GM23338 (cell line): ENCODE measurements around the gene PLEKHG4. TPM values are rescaled to one million over a fixed set of nuclear protein-coding genes. Genes with fewer than 3 reads are reported as not detected.

Source experiments
- ATAC-seq: fragments of 200-7000 bp; cut with Tn5 transposase; 3 replicates; pipeline ENCODE4 v1.9.1; 2020
- DNase-seq: peaks from one replicate; pipeline ENCODE4 v3.0.0-alpha.2; 2015; ENCODE audit warnings: low spot score
- H2AFZ ChIP-seq: fragments of 200-600 bp; sonication (generic); 2 replicates; pipeline ENCODE4 v1.8.0; 2016; ENCODE audit warnings: antibody characterized with exemption, mild to moderate bottlenecking, moderate library complexity
- H3F3A ChIP-seq: fragments of 200-600 bp; sonication (generic); replicated peaks from 2 replicates; pipeline ENCODE4 v1.8.0; 2017; ENCODE audit warnings: antibody characterized with exemption, mixed run types, low read depth
- H3K27ac ChIP-seq: fragments of 200-600 bp; sonication (generic); 2 replicates; pipeline ENCODE4 v1.6.1; 2016; ENCODE audit warnings: low read depth
- H3K27me3 ChIP-seq: fragments of 200-600 bp; sonication (generic); 2 replicates; pipeline ENCODE4 v1.8.0; 2016; ENCODE audit warnings: mild to moderate bottlenecking, mixed run types, moderate library complexity; ENCODE audit not compliant: insufficient read depth
- H3K36me3 ChIP-seq: fragments of 200-600 bp; sonication (generic); 2 replicates; pipeline ENCODE4 v1.8.0; 2016; ENCODE audit warnings: mild to moderate bottlenecking; ENCODE audit not compliant: insufficient read depth
- H3K4me1 ChIP-seq: fragments of 200-600 bp; sonication (generic); 2 replicates; pipeline ENCODE4 v1.8.0; 2016; ENCODE audit warnings: mild to moderate bottlenecking, moderate library complexity; ENCODE audit not compliant: insufficient read depth
- H3K4me2 ChIP-seq: fragments of 200-600 bp; sonication (generic); 2 replicates; pipeline ENCODE4 v1.7.1; 2017; ENCODE audit warnings: mixed run types
- H3K4me3 ChIP-seq: fragments of 200-600 bp; sonication (generic); 2 replicates; pipeline ENCODE4 v1.6.1; 2016; ENCODE audit warnings: mixed run types
- H3K79me2 ChIP-seq: fragments of 200-600 bp; sonication (generic); replicated peaks from 2 replicates; pipeline ENCODE4 v1.8.0; 2017; ENCODE audit warnings: mild to moderate bottlenecking; ENCODE audit not compliant: insufficient read depth
- H3K9me2 ChIP-seq: fragments of 200-600 bp; sonication (generic); 2 replicates; pipeline ENCODE4 v1.8.0; 2017; ENCODE audit not compliant: insufficient read depth
- H4K20me1 ChIP-seq: fragments of 200-600 bp; sonication (generic); replicated peaks from 2 replicates; pipeline ENCODE4 v1.8.0; 2017; ENCODE audit warnings: mild to moderate bottlenecking; ENCODE audit not compliant: insufficient read depth
- H3K27ac Mint-ChIP-seq: 2 replicates; pipeline ENCODE4 v1.8.0; 2020; ENCODE audit warnings: inconsistent platforms, mild to moderate bottlenecking, moderate library complexity, mixed read lengths
- H3K27me3 Mint-ChIP-seq: 3 replicates; pipeline ENCODE4 v1.8.0; 2022; ENCODE audit warnings: low read depth, mild to moderate bottlenecking, moderate library complexity, mixed read lengths, inconsistent platforms; ENCODE audit not compliant: insufficient read depth, poor library complexity
- H3K36me3 Mint-ChIP-seq: 3 replicates; pipeline ENCODE4 v1.8.0; 2021; ENCODE audit warnings: low read depth, mild to moderate bottlenecking, inconsistent platforms, moderate library complexity, mixed read lengths
- H3K4me1 Mint-ChIP-seq: 3 replicates; pipeline ENCODE4 v1.8.0; 2020; ENCODE audit warnings: mild to moderate bottlenecking, inconsistent platforms, mixed read lengths
- H3K4me3 Mint-ChIP-seq: 3 replicates; pipeline ENCODE4 v1.8.0; 2021; ENCODE audit warnings: moderate library complexity, mild to moderate bottlenecking, inconsistent platforms, mixed read lengths
- H3K9me3 Mint-ChIP-seq: 3 replicates; pipeline ENCODE4 v1.8.0; 2020; ENCODE audit warnings: moderate library complexity, mild to moderate bottlenecking, inconsistent platforms, mixed read lengths
- CREB1 ChIP-seq: fragments of 250-450 bp; sonication (Bioruptor Pico); IDR thresholded peaks from 2 replicates; pipeline ENCODE4 v1.5.0; 2020; ENCODE audit warnings: low read depth, mild to moderate bottlenecking, moderate library complexity
- EZH2 ChIP-seq: fragments of 200-600 bp; sonication (generic); IDR thresholded peaks from one replicate; pipeline ENCODE4 v1.8.0; 2017; ENCODE audit warnings: antibody characterized with exemption, mild to moderate bottlenecking, low read depth; ENCODE audit not compliant: unreplicated experiment
- EZH2phosphoT487 ChIP-seq: fragments of 200-600 bp; sonication (generic); IDR thresholded peaks from one replicate; pipeline ENCODE4 v1.8.1; 2018; ENCODE audit warnings: antibody characterized with exemption; ENCODE audit not compliant: unreplicated experiment
- JUNB ChIP-seq: IDR thresholded peaks from one replicate; pipeline ENCODE4 v1.6.1; 2016; ENCODE audit warnings: antibody characterized with exemption; ENCODE audit not compliant: unreplicated experiment
- NANOG ChIP-seq: IDR thresholded peaks from 2 replicates; pipeline ENCODE4 v1.6.1; 2016; ENCODE audit warnings: antibody characterized with exemption, borderline replicate concordance
- POLR2AphosphoS5 ChIP-seq: IDR thresholded peaks from 2 replicates; pipeline ENCODE4 v1.6.1; 2016; ENCODE audit warnings: antibody characterized with exemption, low read depth
- STAT1 ChIP-seq: IDR thresholded peaks from one replicate; pipeline ENCODE4 v1.6.1; 2016; ENCODE audit warnings: antibody characterized with exemption; ENCODE audit not compliant: unreplicated experiment
- ZNF114 ChIP-seq: fragments of 250-450 bp; sonication (Bioruptor Pico); IDR thresholded peaks from 2 replicates; pipeline ENCODE4 v1.5.0; 2020; ENCODE audit warnings: mild to moderate bottlenecking, moderate library complexity
- ZNF331 ChIP-seq: fragments of 250-450 bp; sonication (Bioruptor Pico); IDR thresholded peaks from 2 replicates; pipeline ENCODE4 v1.5.0; 2020; ENCODE audit warnings: low read depth, mild to moderate bottlenecking, moderate library complexity
- polyA plus RNA-seq: library from polyadenylated mRNA; unstranded; fragments of >200 nt; fragmentation: Nextera tagmentation; extraction: Ambion mirVana; gene quantifications from 2 replicates; pipeline ENCODE4 v1.2.1, GENCODE V29; 2016
- total RNA-seq: library from RNA; depleted of rRNA; stranded (reverse); fragments of >200 nt; shearing (Covaris generic); gene quantifications from 2 replicates; pipeline ENCODE4 v1.2.3, GENCODE V29; 2014
- TF ChIP-seq, protein P1 (sequence below), 2 experiments: fragments of 200-600 bp in 1 of 2; sonication (generic) in 1 of 2; conservative IDR thresholded peaks; 2 replicates each; pipeline versions ENCODE4 v1.5.1 to v1.6.1; 2016 to 2017; ENCODE audit warnings: antibody characterized with exemption in 2 of 2, low read depth in 2 of 2, mild to moderate bottlenecking in 2 of 2, moderate library complexity in 1 of 2
- TF ChIP-seq, protein P2 (sequence below): fragments of 250-450 bp; sonication (Bioruptor Pico); IDR thresholded peaks from 2 replicates; pipeline ENCODE4 v1.5.0; 2020; ENCODE audit warnings: mild to moderate bottlenecking, moderate library complexity
- TF ChIP-seq, protein P3 (sequence below): IDR thresholded peaks from one replicate; pipeline ENCODE4 v1.6.1; 2018; ENCODE audit warnings: antibody characterized with exemption; ENCODE audit not compliant: unreplicated experiment
- TF ChIP-seq, protein P4 (sequence below): IDR thresholded peaks from 2 replicates; pipeline ENCODE4 v1.6.1; 2016; ENCODE audit warnings: antibody characterized with exemption

Gene PLEKHG4
- total and polyA plus RNA-seq, 2 experiments from 2014 or later, result 3.2 to 10.3 TPM

DNA sequence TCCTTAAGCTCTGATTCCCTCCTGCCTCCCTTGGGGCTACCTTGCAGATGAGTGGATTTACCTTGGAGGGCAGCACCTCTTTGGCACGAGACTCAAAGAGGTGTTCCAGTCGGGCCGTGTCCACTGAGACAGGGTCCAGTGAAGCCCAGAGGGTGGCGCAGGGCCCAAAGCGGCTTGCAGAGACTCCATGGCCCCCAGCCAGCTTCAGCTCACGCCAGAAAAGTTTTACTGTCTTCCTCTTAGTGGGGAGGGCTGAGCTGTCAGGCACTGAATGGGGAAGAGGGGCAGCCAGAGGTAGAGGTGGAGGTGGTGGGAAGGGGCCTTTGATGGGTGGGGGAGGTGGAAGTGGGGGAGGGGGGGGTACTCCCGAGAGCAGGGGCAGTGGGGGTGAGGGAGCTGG is 45.7 kb upstream of the PLEKHG4 start:
- DNase-seq, result no peak
- Histone ChIP-seq H3K4me2 (no peak overlapping the region), H3K27me3 (no peaks in the 10 kb centered on the region), H4K20me1 (no peaks in the 10 kb centered on the region; the same call in 1 of the 2 replicates), H3K36me3 (peaks cover 10% of the 10 kb centered on the region; the same call in 1 of the 2 replicates), H2AFZ (no peak overlapping the region), H3K79me2 (no peaks in the 10 kb centered on the region), H3F3A (0 out of 2 replicates have a peak, but pooled peaks cover 9% of the 10 kb centered on the region), H3K4me3 (no peak overlapping the region), H3K9me2 (no peaks in the 10 kb centered on the region), H3K27ac (no peak overlapping the region), H3K4me1 (no peaks in the 10 kb centered on the region)
- H3K27ac Mint-ChIP-seq, result no peak overlapping the region
- no peak overlapping the region for H3K4me3 Mint-ChIP-seq
- TF ChIP-seq, protein P1, sequence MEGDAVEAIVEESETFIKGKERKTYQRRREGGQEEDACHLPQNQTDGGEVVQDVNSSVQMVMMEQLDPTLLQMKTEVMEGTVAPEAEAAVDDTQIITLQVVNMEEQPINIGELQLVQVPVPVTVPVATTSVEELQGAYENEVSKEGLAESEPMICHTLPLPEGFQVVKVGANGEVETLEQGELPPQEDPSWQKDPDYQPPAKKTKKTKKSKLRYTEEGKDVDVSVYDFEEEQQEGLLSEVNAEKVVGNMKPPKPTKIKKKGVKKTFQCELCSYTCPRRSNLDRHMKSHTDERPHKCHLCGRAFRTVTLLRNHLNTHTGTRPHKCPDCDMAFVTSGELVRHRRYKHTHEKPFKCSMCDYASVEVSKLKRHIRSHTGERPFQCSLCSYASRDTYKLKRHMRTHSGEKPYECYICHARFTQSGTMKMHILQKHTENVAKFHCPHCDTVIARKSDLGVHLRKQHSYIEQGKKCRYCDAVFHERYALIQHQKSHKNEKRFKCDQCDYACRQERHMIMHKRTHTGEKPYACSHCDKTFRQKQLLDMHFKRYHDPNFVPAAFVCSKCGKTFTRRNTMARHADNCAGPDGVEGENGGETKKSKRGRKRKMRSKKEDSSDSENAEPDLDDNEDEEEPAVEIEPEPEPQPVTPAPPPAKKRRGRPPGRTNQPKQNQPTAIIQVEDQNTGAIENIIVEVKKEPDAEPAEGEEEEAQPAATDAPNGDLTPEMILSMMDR (conservative IDR thresholded peaks at IDR 0.05; ENCODE audit: low read depth in 2 of 2), result no peak
- no peak for TF ChIP-seq CREB1 (CRISPR knock-in tag)
- TF ChIP-seq ZNF114 (CRISPR knock-in tag), result no peak
- TF ChIP-seq EZH2, result no peak
- TF ChIP-seq, protein P2, sequence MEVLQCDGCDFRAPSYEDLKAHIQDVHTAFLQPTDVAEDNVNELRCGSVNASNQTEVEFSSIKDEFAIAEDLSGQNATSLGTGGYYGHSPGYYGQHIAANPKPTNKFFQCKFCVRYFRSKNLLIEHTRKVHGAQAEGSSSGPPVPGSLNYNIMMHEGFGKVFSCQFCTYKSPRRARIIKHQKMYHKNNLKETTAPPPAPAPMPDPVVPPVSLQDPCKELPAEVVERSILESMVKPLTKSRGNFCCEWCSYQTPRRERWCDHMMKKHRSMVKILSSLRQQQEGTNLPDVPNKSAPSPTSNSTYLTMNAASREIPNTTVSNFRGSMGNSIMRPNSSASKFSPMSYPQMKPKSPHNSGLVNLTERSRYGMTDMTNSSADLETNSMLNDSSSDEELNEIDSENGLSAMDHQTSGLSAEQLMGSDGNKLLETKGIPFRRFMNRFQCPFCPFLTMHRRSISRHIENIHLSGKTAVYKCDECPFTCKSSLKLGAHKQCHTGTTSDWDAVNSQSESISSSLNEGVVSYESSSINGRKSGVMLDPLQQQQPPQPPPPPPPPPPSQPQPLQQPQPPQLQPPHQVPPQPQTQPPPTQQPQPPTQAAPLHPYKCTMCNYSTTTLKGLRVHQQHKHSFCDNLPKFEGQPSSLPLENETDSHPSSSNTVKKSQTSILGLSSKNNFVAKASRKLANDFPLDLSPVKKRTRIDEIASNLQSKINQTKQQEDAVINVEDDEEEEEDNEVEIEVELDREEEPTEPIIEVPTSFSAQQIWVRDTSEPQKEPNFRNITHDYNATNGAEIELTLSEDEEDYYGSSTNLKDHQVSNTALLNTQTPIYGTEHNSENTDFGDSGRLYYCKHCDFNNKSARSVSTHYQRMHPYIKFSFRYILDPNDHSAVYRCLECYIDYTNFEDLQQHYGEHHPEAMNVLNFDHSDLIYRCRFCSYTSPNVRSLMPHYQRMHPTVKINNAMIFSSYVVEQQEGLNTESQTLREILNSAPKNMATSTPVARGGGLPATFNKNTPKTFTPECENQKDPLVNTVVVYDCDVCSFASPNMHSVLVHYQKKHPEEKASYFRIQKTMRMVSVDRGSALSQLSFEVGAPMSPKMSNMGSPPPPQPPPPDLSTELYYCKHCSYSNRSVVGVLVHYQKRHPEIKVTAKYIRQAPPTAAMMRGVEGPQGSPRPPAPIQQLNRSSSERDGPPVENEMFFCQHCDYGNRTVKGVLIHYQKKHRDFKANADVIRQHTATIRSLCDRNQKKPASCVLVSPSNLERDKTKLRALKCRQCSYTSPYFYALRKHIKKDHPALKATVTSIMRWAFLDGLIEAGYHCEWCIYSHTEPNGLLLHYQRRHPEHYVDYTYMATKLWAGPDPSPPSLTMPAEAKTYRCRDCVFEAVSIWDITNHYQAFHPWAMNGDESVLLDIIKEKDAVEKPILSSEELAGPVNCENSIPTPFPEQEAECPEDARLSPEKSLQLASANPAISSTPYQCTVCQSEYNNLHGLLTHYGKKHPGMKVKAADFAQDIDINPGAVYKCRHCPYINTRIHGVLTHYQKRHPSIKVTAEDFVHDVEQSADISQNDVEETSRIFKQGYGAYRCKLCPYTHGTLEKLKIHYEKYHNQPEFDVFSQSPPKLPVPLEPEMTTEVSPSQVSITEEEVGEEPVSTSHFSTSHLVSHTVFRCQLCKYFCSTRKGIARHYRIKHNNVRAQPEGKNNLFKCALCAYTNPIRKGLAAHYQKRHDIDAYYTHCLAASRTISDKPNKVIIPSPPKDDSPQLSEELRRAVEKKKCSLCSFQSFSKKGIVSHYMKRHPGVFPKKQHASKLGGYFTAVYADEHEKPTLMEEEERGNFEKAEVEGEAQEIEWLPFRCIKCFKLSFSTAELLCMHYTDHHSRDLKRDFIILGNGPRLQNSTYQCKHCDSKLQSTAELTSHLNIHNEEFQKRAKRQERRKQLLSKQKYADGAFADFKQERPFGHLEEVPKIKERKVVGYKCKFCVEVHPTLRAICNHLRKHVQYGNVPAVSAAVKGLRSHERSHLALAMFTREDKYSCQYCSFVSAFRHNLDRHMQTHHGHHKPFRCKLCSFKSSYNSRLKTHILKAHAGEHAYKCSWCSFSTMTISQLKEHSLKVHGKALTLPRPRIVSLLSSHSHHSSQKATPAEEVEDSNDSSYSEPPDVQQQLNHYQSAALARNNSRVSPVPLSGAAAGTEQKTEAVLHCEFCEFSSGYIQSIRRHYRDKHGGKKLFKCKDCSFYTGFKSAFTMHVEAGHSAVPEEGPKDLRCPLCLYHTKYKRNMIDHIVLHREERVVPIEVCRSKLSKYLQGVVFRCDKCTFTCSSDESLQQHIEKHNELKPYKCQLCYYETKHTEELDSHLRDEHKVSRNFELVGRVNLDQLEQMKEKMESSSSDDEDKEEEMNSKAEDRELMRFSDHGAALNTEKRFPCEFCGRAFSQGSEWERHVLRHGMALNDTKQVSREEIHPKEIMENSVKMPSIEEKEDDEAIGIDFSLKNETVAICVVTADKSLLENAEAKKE (CRISPR knock-in tag), result no peak
- TF ChIP-seq POLR2AphosphoS5, result no peak
- no peak for TF ChIP-seq JUNB
- TF ChIP-seq, protein P3, sequence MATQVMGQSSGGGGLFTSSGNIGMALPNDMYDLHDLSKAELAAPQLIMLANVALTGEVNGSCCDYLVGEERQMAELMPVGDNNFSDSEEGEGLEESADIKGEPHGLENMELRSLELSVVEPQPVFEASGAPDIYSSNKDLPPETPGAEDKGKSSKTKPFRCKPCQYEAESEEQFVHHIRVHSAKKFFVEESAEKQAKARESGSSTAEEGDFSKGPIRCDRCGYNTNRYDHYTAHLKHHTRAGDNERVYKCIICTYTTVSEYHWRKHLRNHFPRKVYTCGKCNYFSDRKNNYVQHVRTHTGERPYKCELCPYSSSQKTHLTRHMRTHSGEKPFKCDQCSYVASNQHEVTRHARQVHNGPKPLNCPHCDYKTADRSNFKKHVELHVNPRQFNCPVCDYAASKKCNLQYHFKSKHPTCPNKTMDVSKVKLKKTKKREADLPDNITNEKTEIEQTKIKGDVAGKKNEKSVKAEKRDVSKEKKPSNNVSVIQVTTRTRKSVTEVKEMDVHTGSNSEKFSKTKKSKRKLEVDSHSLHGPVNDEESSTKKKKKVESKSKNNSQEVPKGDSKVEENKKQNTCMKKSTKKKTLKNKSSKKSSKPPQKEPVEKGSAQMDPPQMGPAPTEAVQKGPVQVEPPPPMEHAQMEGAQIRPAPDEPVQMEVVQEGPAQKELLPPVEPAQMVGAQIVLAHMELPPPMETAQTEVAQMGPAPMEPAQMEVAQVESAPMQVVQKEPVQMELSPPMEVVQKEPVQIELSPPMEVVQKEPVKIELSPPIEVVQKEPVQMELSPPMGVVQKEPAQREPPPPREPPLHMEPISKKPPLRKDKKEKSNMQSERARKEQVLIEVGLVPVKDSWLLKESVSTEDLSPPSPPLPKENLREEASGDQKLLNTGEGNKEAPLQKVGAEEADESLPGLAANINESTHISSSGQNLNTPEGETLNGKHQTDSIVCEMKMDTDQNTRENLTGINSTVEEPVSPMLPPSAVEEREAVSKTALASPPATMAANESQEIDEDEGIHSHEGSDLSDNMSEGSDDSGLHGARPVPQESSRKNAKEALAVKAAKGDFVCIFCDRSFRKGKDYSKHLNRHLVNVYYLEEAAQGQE, result no peak
- TF ChIP-seq STAT1, result no peak
- TF ChIP-seq, protein P4, sequence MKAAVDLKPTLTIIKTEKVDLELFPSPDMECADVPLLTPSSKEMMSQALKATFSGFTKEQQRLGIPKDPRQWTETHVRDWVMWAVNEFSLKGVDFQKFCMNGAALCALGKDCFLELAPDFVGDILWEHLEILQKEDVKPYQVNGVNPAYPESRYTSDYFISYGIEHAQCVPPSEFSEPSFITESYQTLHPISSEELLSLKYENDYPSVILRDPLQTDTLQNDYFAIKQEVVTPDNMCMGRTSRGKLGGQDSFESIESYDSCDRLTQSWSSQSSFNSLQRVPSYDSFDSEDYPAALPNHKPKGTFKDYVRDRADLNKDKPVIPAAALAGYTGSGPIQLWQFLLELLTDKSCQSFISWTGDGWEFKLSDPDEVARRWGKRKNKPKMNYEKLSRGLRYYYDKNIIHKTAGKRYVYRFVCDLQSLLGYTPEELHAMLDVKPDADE, result no peak
- TF ChIP-seq NANOG, result no peak
- no peak for TF ChIP-seq EZH2phosphoT487
- no peak for TF ChIP-seq ZNF331 (CRISPR knock-in tag)
- H3K36me3 Mint-ChIP-seq, result peaks cover 71% of the 10 kb centered on the region
- no peaks in the 10 kb centered on the region; the same call in 2 of the 3 replicates for H3K9me3 Mint-ChIP-seq
- no peak for ATAC-seq
- H3K4me1 Mint-ChIP-seq, result peaks cover 13% of the 10 kb centered on the region; the same call in 2 of the 3 replicates
- peaks cover 8% of the 10 kb centered on the region for H3K27me3 Mint-ChIP-seq
